SU-DHL-6 (cell line): ENCODE results near the gene PRKN.

Experiments used
- H2AFZ ChIP-seq: fragments of 200-600 bp; sonication (generic); 2 replicates; pipeline ENCODE4 v1.6.1; 2014; ENCODE audit warnings: low read depth, mild to moderate bottlenecking, moderate library complexity, mixed read lengths, antibody characterized with exemption, low read length; ENCODE audit not compliant: severe bottlenecking
- H3F3A ChIP-seq: fragments of 200-600 bp; shearing (Covaris generic); 2 replicates; pipeline ENCODE4 v1.6.0; 2016; ENCODE audit warnings: antibody characterized with exemption, mild to moderate bottlenecking; ENCODE audit not compliant: insufficient read depth
- H3K27ac ChIP-seq: fragments of 200-600 bp; sonication (generic); 2 replicates; pipeline ENCODE4 v1.5.1; 2016; ENCODE audit warnings: low read depth, mild to moderate bottlenecking, low read length, moderate library complexity, mixed read lengths
- H3K27me3 ChIP-seq: fragments of 200-600 bp; sonication (generic), shearing (Covaris generic); 2 replicates; pipeline ENCODE4 v1.6.0; 2014; ENCODE audit warnings: mild to moderate bottlenecking, low read length
- H3K36me3 ChIP-seq: fragments of 200-600 bp; sonication (generic); 2 replicates; pipeline ENCODE4 v1.6.1; 2014; ENCODE audit warnings: mild to moderate bottlenecking, low read length, mixed read lengths
- H3K4me2 ChIP-seq: fragments of 300-600, 200-600 bp; shearing (Covaris generic), sonication (generic); 2 replicates; pipeline ENCODE4 v1.6.0; 2014; ENCODE audit warnings: low read length, low read depth, mild to moderate bottlenecking; ENCODE audit not compliant: poor library complexity, severe bottlenecking
- H3K4me3 ChIP-seq: fragments of 200-600 bp; sonication (generic); 2 replicates; pipeline ENCODE4 v1.5.1; 2014; ENCODE audit warnings: antibody characterized with exemption, low read length, mild to moderate bottlenecking, mixed read lengths; ENCODE audit not compliant: insufficient read depth, poor library complexity, severe bottlenecking
- H3K79me2 ChIP-seq: fragments of 200-600 bp; sonication (generic); 2 replicates; pipeline ENCODE4 v1.6.1; 2014; ENCODE audit warnings: mild to moderate bottlenecking, low read length, moderate library complexity; ENCODE audit not compliant: insufficient read depth
- H3K9ac ChIP-seq: fragments of 200-600 bp; sonication (generic); 2 replicates; pipeline ENCODE4 v1.7.0; 2014; ENCODE audit warnings: mild to moderate bottlenecking, low read length
- H3K9me2 ChIP-seq: fragments of 200-600 bp; sonication (generic); replicated peaks from 2 replicates; pipeline ENCODE4 v1.6.1; 2014; ENCODE audit warnings: low read length; ENCODE audit not compliant: insufficient read depth
- H3K9me3 ChIP-seq: fragments of 200-600 bp; sonication (generic); 2 replicates; pipeline ENCODE4 v1.6.1; 2014; ENCODE audit warnings: low read length, mixed read lengths; ENCODE audit not compliant: insufficient read depth
- H4K20me1 ChIP-seq: fragments of 200-600 bp; sonication (generic); 2 replicates; pipeline ENCODE4 v1.6.1; 2014; ENCODE audit warnings: low read depth, mild to moderate bottlenecking, antibody characterized with exemption, low read length, moderate library complexity, mixed read lengths
- CTCF ChIP-seq: fragments of 200-600 bp; sonication (generic); IDR thresholded peaks from one replicate; pipeline ENCODE4 v1.5.1; 2017; ENCODE audit warnings: antibody characterized with exemption, mild to moderate bottlenecking, low read length, moderate library complexity; ENCODE audit not compliant: insufficient read depth, poor library complexity, severe bottlenecking
- EZH2phosphoT487 ChIP-seq: fragments of 200-600 bp; sonication (generic), shearing (Covaris generic); conservative IDR thresholded peaks from 2 replicates; pipeline ENCODE4 v1.6.1; 2018; ENCODE audit warnings: mild to moderate bottlenecking, antibody characterized with exemption, low read length, moderate library complexity, mixed read lengths

Gene PRKN

GRCh38 chr6:162438980-162439379, 288.6 kb downstream of the PRKN start:
- no peaks in the 10 kb centered on the region for H3K27me3 ChIP-seq
- H2AFZ ChIP-seq, result no peak overlapping the region
- no peak overlapping the region for H3K4me2 ChIP-seq
- H4K20me1 ChIP-seq, result no peaks in the 10 kb centered on the region
- H3K9ac ChIP-seq, result no peak overlapping the region
- H3K9me2 ChIP-seq, result no peaks in the 10 kb centered on the region
- no peaks in the 10 kb centered on the region for H3K36me3 ChIP-seq
- TF ChIP-seq EZH2phosphoT487 (no peak), CTCF (no peak)
- H3K4me3 ChIP-seq, result no peak overlapping the region
- H3K9me3 ChIP-seq, result no peaks in the 10 kb centered on the region
- no peaks in the 10 kb centered on the region for H3K79me2 ChIP-seq
- H3K27ac ChIP-seq, result no peak overlapping the region
- no peaks in the 10 kb centered on the region for H3F3A ChIP-seq

- Histone ChIP-seq H3K9me3 (no peaks in the 10 kb centered on the region), H3F3A (no peaks in the 10 kb centered on the region), H3K4me3 (no peak overlapping the region), H3K9me2 (no peaks in the 10 kb centered on the region), H3K36me3 (no peaks in the 10 kb centered on the region), H3K27ac (no peak overlapping the region), H4K20me1 (no peaks in the 10 kb centered on the region), H3K27me3 (no peaks in the 10 kb centered on the region), H3K9ac (no peak overlapping the region), H3K79me2 (no peaks in the 10 kb centered on the region), H2AFZ (no peak overlapping the region), H3K4me2 (no peak overlapping the region)
- TF ChIP-seq CTCF (no peak), EZH2phosphoT487 (no peak)
Measured at GRCh38 chr6:162435071-162435470, 292.5 kb downstream of the PRKN start.

GRCh38 chr6:162421004-162421403, 306.6 kb downstream of the PRKN start:
- Histone ChIP-seq H3K9ac (no peak overlapping the region), H3K4me3 (no peak overlapping the region), H3K36me3 (no peaks in the 10 kb centered on the region), H2AFZ (no peak overlapping the region), H3K27ac (no peak overlapping the region), H3K79me2 (no peaks in the 10 kb centered on the region), H3K27me3 (no peaks in the 10 kb centered on the region), H3F3A (no peaks in the 10 kb centered on the region), H4K20me1 (no peaks in the 10 kb centered on the region), H3K9me3 (no peaks in the 10 kb centered on the region), H3K4me2 (no peak overlapping the region), H3K9me2 (no peaks in the 10 kb centered on the region)
- no peak for TF ChIP-seq EZH2phosphoT487
- TF ChIP-seq CTCF, result no peak
